HCT116 (cell line): ENCODE data around the gene KSR1. TPM values are rescaled to one million over a fixed set of nuclear protein-coding genes. Genes with fewer than 3 reads are reported as not detected.

Source experiments
- ATAC-seq: fragments of 200-7000 bp; cut with Tn5 transposase; 2 replicates; pipeline ENCODE4 v1.9.1; 2020; ENCODE audit warnings: mild to moderate bottlenecking, moderate library complexity
- BruUV-seq: library from RNA; stranded (reverse); fragments of 400-500 nt; replicated peaks from 2 replicates; lab custom pipeline; 2021; lab: Mats Ljungman, UMichigan
- CTCF ChIA-PET: fragments of 300-600 bp; sonication (Branson Sonifier 250); formaldehyde crosslinking; loops from one replicate; lab custom pipeline; 2021; ENCODE audit warnings: antibody characterized with exemption; lab: Charles Lee
- POLR2A ChIA-PET: fragments of 300-600, 350-600 bp; sonication (Branson Sonifier 250); formaldehyde crosslinking; loops from one replicate; lab custom pipeline; 2021; ENCODE audit warnings: antibody characterized with exemption; lab: Charles Lee
- RAD21 ChIA-PET, 2 experiments: fragments of 300-600 bp; sonication (Branson Sonifier 250); formaldehyde crosslinking; loops; one replicate each; lab custom pipeline; 2023; ENCODE audit warnings: low total read pairs in 2 of 2; ENCODE audit not compliant: uncharacterized antibody in 2 of 2, unreplicated experiment in 2 of 2, low non-redundant PET in 1 of 2; lab: Charles Lee
- DNase-seq: peaks from one replicate; pipeline ENCODE4 v3.0.0-alpha.2; 2010; ENCODE audit warnings: low read depth, low spot score
- H2AFZ ChIP-seq: fragments of 200-600 bp; shearing (Covaris generic), sonication (generic); 2 replicates; pipeline ENCODE4 v1.6.1; 2017; ENCODE audit warnings: low read depth, mixed run types, mixed read lengths, antibody characterized with exemption, low read length; ENCODE audit not compliant: poor library complexity, severe bottlenecking
- H3K27ac ChIP-seq: 2 replicates; pipeline ENCODE4 v1.5.1; 2012; ENCODE audit warnings: low read depth, low read length
- H3K27me3 ChIP-seq: fragments of 200-600 bp; sonication (generic); 2 replicates; pipeline ENCODE4 v1.6.1; 2016; ENCODE audit warnings: mixed run types, low read length, mixed read lengths; ENCODE audit not compliant: insufficient read depth
- H3K36me3 ChIP-seq, 2 experiments: fragments of 200-500 bp in 1 of 2; fragments of 200-600 bp in 1 of 2; sonication (Bioruptor generic) in 1 of 2; sonication (generic) in 1 of 2; 2 replicates each; pipeline versions ENCODE4 v1.5.1 to v1.6.1; 2014 to 2016; ENCODE audit warnings: low read length in 2 of 2, inconsistent platforms in 1 of 2, mixed read lengths in 1 of 2, mixed run types in 1 of 2; ENCODE audit not compliant: insufficient read depth in 2 of 2, control insufficient read depth in 1 of 2
- H3K4me1 ChIP-seq, 2 experiments: fragments of 200-600 bp in 1 of 2; sonication (generic) in 1 of 2; 2 replicates each; pipeline versions ENCODE4 v1.5.1 to v1.6.1; 2012 to 2017; ENCODE audit warnings: low read length in 2 of 2, inconsistent platforms in 1 of 2, mild to moderate bottlenecking in 1 of 2, mixed read lengths in 1 of 2, mixed run types in 1 of 2, moderate library complexity in 1 of 2; ENCODE audit not compliant: insufficient read depth in 2 of 2, control insufficient read depth in 1 of 2
- H3K4me2 ChIP-seq: fragments of 200-600 bp; sonication (generic); 2 replicates; pipeline ENCODE4 v1.6.1; 2017; ENCODE audit warnings: mixed run types, low read length, mixed read lengths
- H3K4me3 ChIP-seq, 2 experiments: fragments of 200-600 bp in 1 of 2; sonication (generic) in 1 of 2; replicated peaks in 1 of 2; 2 replicates each; pipeline ENCODE4 v1.5.1; 2011 to 2016; ENCODE audit warnings: low read length in 2 of 2, control low read depth in 1 of 2, low read depth in 1 of 2, mild to moderate bottlenecking in 1 of 2, mixed read lengths in 1 of 2, mixed run types in 1 of 2
- H3K79me2 ChIP-seq: fragments of 200-600 bp; sonication (generic); 2 replicates; pipeline ENCODE4 v1.6.1; 2017; ENCODE audit warnings: mild to moderate bottlenecking, mixed run types, low read length, moderate library complexity, mixed read lengths; ENCODE audit not compliant: insufficient read depth
- H3K9ac ChIP-seq: fragments of 200-600 bp; sonication (generic); 2 replicates; pipeline ENCODE4 v1.6.1; 2016; ENCODE audit warnings: low read length, mixed read lengths
- H3K9me2 ChIP-seq: fragments of 200-600 bp; sonication (generic), shearing (Covaris generic); 2 replicates; pipeline ENCODE4 v1.6.1; 2017; ENCODE audit warnings: mixed run types, mild to moderate bottlenecking, moderate library complexity; ENCODE audit not compliant: insufficient read depth
- H3K9me3 ChIP-seq, 2 experiments: fragments of 200-500 bp in 1 of 2; fragments of 200-600 bp in 1 of 2; sonication (Bioruptor generic) in 1 of 2; sonication (generic) in 1 of 2; 2 replicates each; pipeline ENCODE4 v1.6.1; 2014 to 2017; ENCODE audit warnings: low read length in 2 of 2, mixed read lengths in 2 of 2, inconsistent platforms in 1 of 2, low read depth in 1 of 2, mild to moderate bottlenecking in 1 of 2, mixed run types in 1 of 2, moderate library complexity in 1 of 2; ENCODE audit not compliant: control insufficient read depth in 1 of 2, insufficient read depth in 1 of 2
- H4K20me1 ChIP-seq: fragments of 200-600 bp; sonication (generic), shearing (Covaris generic); 2 replicates; pipeline ENCODE4 v1.6.1; 2017; ENCODE audit warnings: mixed run types, mild to moderate bottlenecking, moderate library complexity; ENCODE audit not compliant: insufficient read depth
- ATF3 ChIP-seq: IDR thresholded peaks from 2 replicates; pipeline ENCODE4 v1.6.1; 2012
- CBX3 ChIP-seq: IDR thresholded peaks from 2 replicates; pipeline ENCODE4 v1.6.1; 2012; ENCODE audit warnings: low read depth
- CEBPB ChIP-seq: IDR thresholded peaks from 2 replicates; pipeline ENCODE4 v1.6.1; 2012; ENCODE audit warnings: low read depth
- ELF1 ChIP-seq: IDR thresholded peaks from 2 replicates; pipeline ENCODE4 v1.6.1; 2012; ENCODE audit warnings: low read depth, borderline replicate concordance
- EZH2 ChIP-seq: fragments of 200-600 bp; sonication (generic); IDR thresholded peaks from 2 replicates; pipeline ENCODE4 v1.6.1; 2017; ENCODE audit warnings: antibody characterized with exemption, mixed run types
- FOSL1 ChIP-seq: IDR thresholded peaks from 2 replicates; pipeline ENCODE4 v1.6.1; 2012; ENCODE audit warnings: low read depth
- JUND ChIP-seq: IDR thresholded peaks from 2 replicates; pipeline ENCODE4 v1.6.1; 2012
- RAD21 ChIP-seq: IDR thresholded peaks from 2 replicates; pipeline ENCODE4 v1.6.1; 2012; ENCODE audit warnings: low read depth, mild to moderate bottlenecking
- SIN3A ChIP-seq: IDR thresholded peaks from 2 replicates; pipeline ENCODE4 v1.6.1; 2012; ENCODE audit warnings: low read depth
- SP1 ChIP-seq: IDR thresholded peaks from 2 replicates; pipeline ENCODE4 v1.6.1; 2012; ENCODE audit warnings: low read depth
- TCF7L2 ChIP-seq: IDR thresholded peaks from 2 replicates; pipeline ENCODE4 v1.7.0; 2011; ENCODE audit warnings: borderline replicate concordance, inconsistent platforms; ENCODE audit not compliant: insufficient read depth, insufficient read length; ENCODE audit errors: extremely low read depth
- ZBTB33 ChIP-seq: IDR thresholded peaks from 2 replicates; pipeline ENCODE4 v1.6.1; 2011; ENCODE audit warnings: mild to moderate bottlenecking, low read length, moderate library complexity; ENCODE audit not compliant: insufficient replicate concordance; ENCODE audit errors: extremely low read depth
- intact Hi-C: fragments of 100-400 bp; cut with micrococcal nuclease; formaldehyde crosslinking; loops from 2 replicates; pipeline ENCODE4 v1.10.0; 2022
- total RNA-seq: library from RNA; stranded (reverse); gene quantifications from one replicate; pipeline ENCODE4 v1.2.1, GENCODE V29; 2021; ENCODE audit not compliant: unreplicated experiment

Gene KSR1
- total RNA-seq, 1 experiment from 2014 or later: 16.5 TPM

GRCh38 chr17:27567563-27567859 lies 111.3 kb downstream of the KSR1 start:
- Histone ChIP-seq H3K4me1 (peaks cover 16 to 38% of the 10 kb centered on the region in 2 experiments), H4K20me1 (no peaks in the 10 kb centered on the region), H3K79me2 (no peaks in the 10 kb centered on the region), H3K27me3 (no peaks in the 10 kb centered on the region), H3K36me3 (no peaks in the 10 kb centered on the region), H3K4me3 (no peak overlapping the region), H3K9ac (no peak overlapping the region), H3K27ac (no peak overlapping the region)
- no TSS peak for BruUV-seq
- ATAC-seq: no peak
- no peak for TF ChIP-seq ELF1
- TF ChIP-seq CBX3: no peak
- no peak for TF ChIP-seq RAD21
- no peak for TF ChIP-seq FOSL1
- no peak for TF ChIP-seq SP1
- TF ChIP-seq JUND: no peak
- no peak for TF ChIP-seq EZH2
- no peak for TF ChIP-seq ATF3
- no peak for TF ChIP-seq CEBPB
- TF ChIP-seq SIN3A: no peak
- TF ChIP-seq TCF7L2: no peak
- no peak for TF ChIP-seq ZBTB33
- TF ChIP-seq, all 23 proteins: peak for 0
- intact Hi-C loops: no loop called here
- Histone ChIP-seq H3K9me3 (no peaks in the 10 kb centered on the region), H3K4me2 (no peak overlapping the region), H2AFZ (no peak overlapping the region), H3K9me2 (no peaks in the 10 kb centered on the region)
- POLR2A ChIA-PET: no interaction called here
- RAD21 ChIA-PET: no interaction called here
- no peak for DNase-seq
- CTCF ChIA-PET: no interaction called here
